K562 (cell line): ENCODE data around the gene BCL7C. TPM values are rescaled to one million over a fixed set of nuclear protein-coding genes. Genes with fewer than 3 reads are reported as not detected.
A peak's percentile ranks its signal among the peaks of the same experiment; 100 is the strongest.

Source experiments
- GABPA ChIP-seq: fragments of 200-800 bp; sonication (Bioruptor generic); conservative IDR thresholded peaks from 2 replicates; pipeline ENCODE4 v1.6.1; 2016; ENCODE audit warnings: low read depth, missing genetic modification characterization, missing compliant biosample characterization
- KDM4B ChIP-seq, 2 experiments: fragments of 450-650 bp in 1 of 2; sonication (generic) in 1 of 2; IDR thresholded peaks; 2 replicates each; pipeline ENCODE4 v1.6.1; 2016 to 2017; ENCODE audit warnings: borderline replicate concordance in 2 of 2, antibody characterized with exemption in 1 of 2, low read depth in 1 of 2, mild to moderate bottlenecking in 1 of 2
- MCM3 ChIP-seq: fragments of 450-650 bp; IDR thresholded peaks from 2 replicates; pipeline ENCODE4 v1.6.1; 2016
- PRMT5 ChIP-seq: sonication (generic); formaldehyde crosslinking; IDR thresholded peaks from 2 replicates; pipeline ENCODE4 v1.5.0; 2020; ENCODE audit warnings: missing genetic modification reagents
- RBM34 ChIP-seq: fragments of 200-400 bp; formaldehyde crosslinking; IDR thresholded peaks from 2 replicates; pipeline ENCODE4 v1.6.1; 2018; ENCODE audit warnings: low read length, borderline replicate concordance; ENCODE audit not compliant: insufficient read depth
- SREBF2 ChIP-seq: sonication (generic); formaldehyde crosslinking; IDR thresholded peaks from 2 replicates; pipeline ENCODE4 v1.4.0; 2020; ENCODE audit warnings: mild to moderate bottlenecking, missing genetic modification reagents
- TOE1 ChIP-seq, 2 experiments: fragments of 450-650 bp in 1 of 2; sonication (generic) in 1 of 2; formaldehyde crosslinking in 1 of 2; IDR thresholded peaks; 2 replicates each; pipeline versions ENCODE4 v1.7.1 to v1.8.0; 2016 to 2022; ENCODE audit warnings: borderline replicate concordance in 2 of 2, mild to moderate bottlenecking in 2 of 2, antibody characterized with exemption in 1 of 2, inconsistent platforms in 1 of 2, low read depth in 1 of 2, missing genetic modification reagents in 1 of 2, moderate library complexity in 1 of 2
- TRIM24 ChIP-seq, 2 experiments: fragments of 450-650 bp; IDR thresholded peaks; 2 replicates each; pipeline ENCODE4 v1.6.1; 2016
- UBTF ChIP-seq, 2 experiments: IDR thresholded peaks; 2 replicates each; pipeline ENCODE4 v1.6.1; 2012; ENCODE audit warnings: improper control_type of control experiment in 2 of 2, low read depth in 2 of 2, low read length in 2 of 2, borderline replicate concordance in 1 of 2
- ZBTB49 ChIP-seq: sonication (generic); formaldehyde crosslinking; IDR thresholded peaks from 2 replicates; pipeline ENCODE4 v1.8.0; 2022; ENCODE audit warnings: missing genetic modification reagents, mild to moderate bottlenecking, borderline replicate concordance
- ZHX1 ChIP-seq: fragments of 150-350 bp; conservative IDR thresholded peaks from 2 replicates; pipeline ENCODE4 v1.6.1; 2014; ENCODE audit warnings: low read length
- ZNF140 ChIP-seq: fragments of 250-450 bp; sonication (Bioruptor Pico); IDR thresholded peaks from 2 replicates; pipeline ENCODE4 v1.8.0; 2021; ENCODE audit warnings: moderate library complexity, mild to moderate bottlenecking, inconsistent platforms
- ZNF143 ChIP-seq: sonication (generic); formaldehyde crosslinking; IDR thresholded peaks from 2 replicates; pipeline ENCODE4 v1.9.0; 2022; ENCODE audit warnings: mild to moderate bottlenecking, missing genetic modification reagents
- ZNF316 ChIP-seq: fragments of 450-650 bp; IDR thresholded peaks from 2 replicates; pipeline ENCODE4 v1.6.1; 2016
- ZNF586 ChIP-seq: fragments of 450-650 bp; formaldehyde crosslinking; conservative IDR thresholded peaks from 2 replicates; pipeline ENCODE4 v1.4.0; 2020; ENCODE audit warnings: mild to moderate bottlenecking, moderate library complexity
- ZNF699 ChIP-seq: fragments of 250-450 bp; sonication (Bioruptor Pico); IDR thresholded peaks from 2 replicates; pipeline ENCODE4 v1.8.0; 2021; ENCODE audit warnings: mild to moderate bottlenecking, moderate library complexity; ENCODE audit not compliant: insufficient replicate concordance
- polyA plus RNA-seq, 8 experiments: library from polyadenylated mRNA; depleted of rRNA in 4 of 8; stranded (reverse) in 5 of 8; unstranded in 3 of 8; fragments of >200 nt; fragmentation: Nextera tagmentation in 2 of 8; fragmentation: Illumina TruSeq in 1 of 8; extraction: Ambion mirVana in 2 of 8; extraction: Trizol in 1 of 8; gene quantifications; 2 replicates each; pipeline versions ENCODE4 v1.2.1 to v1.2.3, GENCODE V29; 2011 to 2014; ENCODE audit warnings: inconsistent platforms in 1 of 8, missing spikeins in 1 of 8
- total RNA-seq, 7 experiments: library from RNA; depleted of rRNA in 6 of 7; stranded (reverse); fragments of >200 nt in 6 of 7; fragmentation: Illumina TruSeq in 2 of 7; extraction: Trizol in 2 of 7; gene quantifications; 2 replicates each; pipeline versions ENCODE4 v1.2.1 to v1.2.3, GENCODE V29; 2011 to 2021; ENCODE audit warnings: low replicate concordance in 1 of 7
- TF ChIP-seq, protein P1 (sequence below): IDR thresholded peaks from 2 replicates; pipeline ENCODE4 v1.6.1; 2012; ENCODE audit warnings: low read depth, low read length, improper control_type of control experiment, borderline replicate concordance

BCL7C gene
- total and polyA plus RNA-seq, 9 of the 15 experiments (the other 6 are each of a cell fraction or from before 2014, with no cell fraction given): 1.7 to 85.8 (median 19.6) TPM

GRCh38 chr16:30875871-30876801 is 17.7 kb downstream of the BCL7C start (continued):
- TF ChIP-seq ZHX1 (no peak), RBM34 (no peak), ZNF143 (no peak), TOE1 (IDR thresholded peaks at IDR 0.05; ENCODE audit: borderline replicate concordance) (peak; percentile 70), TOE1 (CRISPR knock-in tag; IDR thresholded peaks at IDR 0.05; ENCODE audit: borderline replicate concordance, low read depth) (no peak), ZNF699 (CRISPR knock-in tag) (no peak), SREBF2 (CRISPR knock-in tag) (no peak), TRIM24 (IDR thresholded peaks at IDR 0.05) (peak; percentile 71 to 78), ZNF140 (CRISPR knock-in tag) (no peak), GABPA (tag) (no peak), PRMT5 (CRISPR knock-in tag) (no peak), UBTF (IDR thresholded peaks at IDR 0.05; ENCODE audit: borderline replicate concordance in 1 of 2, low read depth in 2 of 2, low read length in 2 of 2) (no peak), MCM3 (no peak), ZNF586 (CRISPR knock-in tag) (no peak), ZBTB49 (CRISPR knock-in tag) (no peak), KDM4B (IDR thresholded peaks at IDR 0.05; ENCODE audit: borderline replicate concordance in 2 of 2, low read depth in 1 of 2) (no peak), ZNF316 (no peak)
- TF ChIP-seq, protein P1, sequence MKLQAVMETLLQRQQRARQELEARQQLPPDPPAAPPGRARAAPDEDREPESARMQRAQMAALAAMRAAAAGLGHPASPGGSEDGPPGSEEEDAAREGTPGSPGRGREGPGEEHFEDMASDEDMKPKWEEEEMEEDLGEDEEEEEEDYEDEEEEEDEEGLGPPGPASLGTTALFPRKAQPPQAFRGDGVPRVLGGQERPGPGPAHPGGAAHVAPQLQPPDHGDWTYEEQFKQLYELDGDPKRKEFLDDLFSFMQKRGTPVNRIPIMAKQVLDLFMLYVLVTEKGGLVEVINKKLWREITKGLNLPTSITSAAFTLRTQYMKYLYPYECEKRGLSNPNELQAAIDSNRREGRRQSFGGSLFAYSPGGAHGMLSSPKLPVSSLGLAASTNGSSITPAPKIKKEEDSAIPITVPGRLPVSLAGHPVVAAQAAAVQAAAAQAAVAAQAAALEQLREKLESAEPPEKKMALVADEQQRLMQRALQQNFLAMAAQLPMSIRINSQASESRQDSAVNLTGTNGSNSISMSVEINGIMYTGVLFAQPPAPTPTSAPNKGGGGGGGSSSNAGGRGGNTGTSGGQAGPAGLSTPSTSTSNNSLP: no peak
